Neuronal stem cell (in vitro differentiated cells): ENCODE data around the gene GPC2.
"Not testable (repeated sequence)": the region's sequence is repeated elsewhere in the genome, so short reads cannot be mapped to it uniquely, and the experiment has no call there.

ENCODE experiments used
- DNase-seq: peaks from one replicate; pipeline ENCODE4 v3.0.0-alpha.2; 2013; ENCODE audit warnings: low spot score
- H2AFZ ChIP-seq: one replicate; pipeline ENCODE4 v1.6.1; 2013; ENCODE audit warnings: mild to moderate bottlenecking, low read length, inconsistent platforms
- H2AK5ac ChIP-seq: 2 replicates; pipeline ENCODE4 v1.6.1; 2013; ENCODE audit warnings: low read depth, mild to moderate bottlenecking, inconsistent platforms, low read length, moderate library complexity, mixed read lengths
- H2BK120ac ChIP-seq: 2 replicates; pipeline ENCODE4 v1.6.1; 2013; ENCODE audit warnings: low read depth, mild to moderate bottlenecking, inconsistent platforms, low read length, moderate library complexity, mixed read lengths
- H2BK12ac ChIP-seq: one replicate; pipeline ENCODE4 v1.6.1; 2013; ENCODE audit warnings: low read length, inconsistent platforms
- H2BK15ac ChIP-seq: 2 replicates; pipeline ENCODE4 v1.6.1; 2013; ENCODE audit warnings: mild to moderate bottlenecking, low read length, inconsistent platforms, mixed read lengths
- H2BK5ac ChIP-seq: one replicate; pipeline ENCODE4 v1.6.1; 2013; ENCODE audit warnings: inconsistent platforms, mild to moderate bottlenecking, low read length, moderate library complexity
- H3K14ac ChIP-seq: one replicate; pipeline ENCODE4 v1.6.1; 2013; ENCODE audit warnings: low read length, inconsistent platforms
- H3K18ac ChIP-seq: 2 replicates; pipeline ENCODE4 v1.6.1; 2013; ENCODE audit warnings: low read length, inconsistent platforms
- H3K23ac ChIP-seq: 2 replicates; pipeline ENCODE4 v1.6.1; 2013; ENCODE audit warnings: low read depth, mild to moderate bottlenecking, mixed read lengths, low read length, inconsistent platforms; ENCODE audit not compliant: poor library complexity
- H3K27ac ChIP-seq: replicated peaks from 3 replicates; pipeline ENCODE4 v1.5.1; 2013; ENCODE audit warnings: low read length, inconsistent platforms
- H3K27me3 ChIP-seq, 3 experiments: 2 replicates each; pipeline ENCODE4 v1.6.1; 2013; ENCODE audit warnings: low read length in 3 of 3, mild to moderate bottlenecking in 2 of 3, inconsistent platforms in 1 of 3, low read depth in 1 of 3, mixed read lengths in 1 of 3, moderate library complexity in 1 of 3; ENCODE audit not compliant: control insufficient read depth in 3 of 3, insufficient read depth in 3 of 3
- H3K36me3 ChIP-seq, 2 donors: replicated peaks in 1 of 2; 2 replicates each; pipeline ENCODE4 v1.6.1; 2013; ENCODE audit warnings: low read length in 2 of 2; ENCODE audit not compliant: control insufficient read depth in 2 of 2, insufficient read depth in 2 of 2
- H3K4ac ChIP-seq: 2 replicates; pipeline ENCODE4 v1.6.1; 2013; ENCODE audit warnings: inconsistent platforms, mild to moderate bottlenecking, low read length, moderate library complexity
- H3K4me1 ChIP-seq, 2 donors: 1 replicate in 1 of 2; 2 replicates in 1 of 2; pipeline ENCODE4 v1.6.1; 2013; ENCODE audit warnings: low read length in 2 of 2, low read depth in 1 of 2; ENCODE audit not compliant: control insufficient read depth in 2 of 2, insufficient read depth in 1 of 2
- H3K4me2 ChIP-seq: one replicate; pipeline ENCODE4 v1.6.1; 2013; ENCODE audit warnings: mild to moderate bottlenecking, low read length, inconsistent platforms; ENCODE audit not compliant: insufficient read depth, poor library complexity, severe bottlenecking
- H3K4me3 ChIP-seq, 2 donors: 2 replicates each; pipeline ENCODE4 v1.5.1; 2013; ENCODE audit warnings: low read length in 2 of 2, mild to moderate bottlenecking in 2 of 2, inconsistent platforms in 1 of 2, moderate library complexity in 1 of 2
- H3K79me1 ChIP-seq: one replicate; pipeline ENCODE4 v1.6.1; 2013; ENCODE audit warnings: low read depth, mild to moderate bottlenecking, inconsistent platforms, low read length, moderate library complexity
- H3K9ac ChIP-seq: one replicate; pipeline ENCODE4 v1.6.1; 2013; ENCODE audit warnings: mild to moderate bottlenecking, low read depth, low read length, inconsistent platforms; ENCODE audit not compliant: poor library complexity
- H3K9me3 ChIP-seq, 2 donors: replicated peaks in 1 of 2; 2 replicates each; pipeline versions ENCODE3 to v1.6.1; 2013; ENCODE audit warnings: low read length in 2 of 2, mild to moderate bottlenecking in 2 of 2, inconsistent platforms in 1 of 2, low read depth in 1 of 2, mixed read lengths in 1 of 2, moderate library complexity in 1 of 2; ENCODE audit not compliant: control insufficient read depth in 2 of 2, insufficient read depth in 1 of 2
- H4K8ac ChIP-seq: one replicate; pipeline ENCODE4 v1.6.1; 2013; ENCODE audit warnings: low read depth, mild to moderate bottlenecking, inconsistent platforms, low read length, moderate library complexity
- H4K91ac ChIP-seq: one replicate; pipeline ENCODE4 v1.6.1; 2013; ENCODE audit warnings: low read length, low read depth, mild to moderate bottlenecking, inconsistent platforms; ENCODE audit not compliant: poor library complexity
- WGBS, 2 donors: extraction: QIAGEN DNeasy Blood & Tissue Kit; methylation state at CpG; one replicate each; pipeline ENCODE4 v1.1.7; 2013; ENCODE audit warnings: missing lambda C conversion rate in 2 of 2, mixed read lengths in 1 of 2; ENCODE audit not compliant: insufficient read length in 2 of 2, insufficient replicate concordance in 1 of 2; ENCODE audit errors: extremely low coverage in 2 of 2; 5-methylcytosine and 5-hydroxymethylcytosine counted together

The GPC2 gene

GRCh38 chr7:100147278-100147677, 29.9 kb downstream of the GPC2 start:
- H3K9me3 ChIP-seq: no peaks in the 10 kb centered on the region

GRCh38 chr7:100146350-100146749, 30.8 kb downstream of the GPC2 start:
- not testable (repeated sequence) for H2BK120ac ChIP-seq, H4K91ac ChIP-seq, H3K18ac ChIP-seq, H3K79me1 ChIP-seq, DNase-seq, H4K8ac ChIP-seq, H2AK5ac ChIP-seq, H2BK5ac ChIP-seq, H3K4me3 ChIP-seq, H2AFZ ChIP-seq, H3K27me3 ChIP-seq, H3K14ac ChIP-seq, H3K4me1 ChIP-seq, H3K4me2 ChIP-seq, H3K4ac ChIP-seq, H3K23ac ChIP-seq, H3K27ac ChIP-seq, H3K9me3 ChIP-seq, H3K9ac ChIP-seq, H2BK12ac ChIP-seq, H3K36me3 ChIP-seq, H2BK15ac ChIP-seq
- no CpG with 5 or more reads among the region's 4 CpGs for WGBS, 2 donors

More at GRCh38 chr7:100147278-100147677, 29.9 kb downstream of the GPC2 start:
- DNase-seq: no peak
- H3K4me1 ChIP-seq: peaks cover 0 to 9% of the 10 kb centered on the region in 2 donors
- H3K4me2 ChIP-seq: no peak overlapping the region
- no peak overlapping the region for H2BK5ac ChIP-seq
- no peak overlapping the region for H2BK120ac ChIP-seq
- no peak overlapping the region for H3K9ac ChIP-seq
- H3K4me3 ChIP-seq: no peak overlapping the region
- H4K8ac ChIP-seq: no peak overlapping the region
- H3K79me1 ChIP-seq: peaks cover 4% of the 10 kb centered on the region
- H2BK12ac ChIP-seq: no peak overlapping the region
- H3K4ac ChIP-seq: no peak overlapping the region
- no peak overlapping the region for H2AFZ ChIP-seq
- WGBS, 2 donors: no CpG with 5 or more reads among the region's 2 CpGs
- no peak overlapping the region for H3K18ac ChIP-seq
- no peak overlapping the region for H3K27ac ChIP-seq
- no peak overlapping the region for H4K91ac ChIP-seq
- H2BK15ac ChIP-seq: no peak overlapping the region
- no peak overlapping the region for H2AK5ac ChIP-seq
- no peak overlapping the region for H3K23ac ChIP-seq
- H3K27me3 ChIP-seq: no peaks in the 10 kb centered on the region
- H3K14ac ChIP-seq: no peak overlapping the region
- H3K36me3 ChIP-seq: peaks cover 0 to 13% of the 10 kb centered on the region in 2 donors

- Histone ChIP-seq H3K36me3 (peaks cover 0 to 1% of the 10 kb centered on the region in 2 donors), H3K4ac (no peak overlapping the region), H4K91ac (no peak overlapping the region), H3K4me1 (no peaks in the 10 kb centered on the region), H3K79me1 (no peaks in the 10 kb centered on the region), H2AK5ac (no peak overlapping the region), H3K27me3 (no peaks in the 10 kb centered on the region), H3K4me2 (no peak overlapping the region), H3K14ac (no peak overlapping the region), H3K18ac (no peak overlapping the region), H2AFZ (no peak overlapping the region), H3K9ac (no peak overlapping the region), H2BK5ac (no peak overlapping the region), H2BK120ac (no peak overlapping the region), H3K23ac (no peak overlapping the region), H3K4me3 (no peak overlapping the region), H2BK15ac (no peak overlapping the region), H3K9me3 (no peaks in the 10 kb centered on the region), H4K8ac (no peak overlapping the region), H2BK12ac (no peak overlapping the region), H3K27ac (no peak overlapping the region)
- no peak for DNase-seq
- no CpG with 5 or more reads among the region's 3 CpGs for WGBS, 2 donors
These were observed 34.7 kb downstream of the GPC2 start for GRCh38 chr7:100142461-100142860.

- peaks cover 0 to 1% of the 10 kb centered on the region in 2 donors for H3K36me3 ChIP-seq
- no peak overlapping the region for H3K23ac ChIP-seq
- H3K14ac ChIP-seq: no peak overlapping the region
- no CpG with 5 or more reads among the region's 3 CpGs for WGBS, 2 donors
- H2BK5ac ChIP-seq: no peak overlapping the region
- H2BK15ac ChIP-seq: no peak overlapping the region
- no peak overlapping the region for H2BK120ac ChIP-seq
- H2AK5ac ChIP-seq: no peak overlapping the region
- no peak overlapping the region for H3K18ac ChIP-seq
- no peak overlapping the region for H2BK12ac ChIP-seq
- H3K4me3 ChIP-seq: no peak overlapping the region
- no peaks in the 10 kb centered on the region for H3K27me3 ChIP-seq
- H3K4me2 ChIP-seq: no peak overlapping the region
- H3K4ac ChIP-seq: no peak overlapping the region
- H4K8ac ChIP-seq: no peak overlapping the region
- H3K9ac ChIP-seq: no peak overlapping the region
- no peak overlapping the region for H3K27ac ChIP-seq
- no peak for DNase-seq
- no peak overlapping the region for H2AFZ ChIP-seq
- H3K79me1 ChIP-seq: no peaks in the 10 kb centered on the region
- H3K4me1 ChIP-seq: no peaks in the 10 kb centered on the region
- no peaks in the 10 kb centered on the region for H3K9me3 ChIP-seq
- no peak overlapping the region for H4K91ac ChIP-seq
These were observed 35.6 kb downstream of the GPC2 start for GRCh38 chr7:100141555-100141949.
